A549 (cell line): ENCODE data around the gene RAPGEF2. TPM values are rescaled to one million over a fixed set of nuclear protein-coding genes. Genes with fewer than 3 reads are reported as not detected.

Experiments used
- ATAC-seq, 2 experiments: fragments of 200-7000 bp in 1 of 2; fragments of >200 bp in 1 of 2; cut with Nextera tagmentation in 1 of 2; cut with Tn5 transposase in 1 of 2; 3 replicates each; pipeline versions ENCODE4 v1.8.0 to v1.9.1; 2018 to 2020; ENCODE audit warnings: mild to moderate bottlenecking in 1 of 2, moderate library complexity in 1 of 2
- CTCF ChIA-PET: fragments of 300-600 bp; sonication (Branson Sonifier 250); formaldehyde crosslinking; extraction: SDS; loops from one replicate; lab custom pipeline; 2021; ENCODE audit warnings: antibody characterized with exemption, inconsistent platforms; lab: Yijun Ruan, JAX
- POLR2A ChIA-PET: fragments of 350-600 bp; formaldehyde crosslinking; extraction: SDS; loops from one replicate; lab custom pipeline; 2021; ENCODE audit warnings: antibody characterized with exemption, inconsistent platforms; lab: Yijun Ruan, JAX
- DNase-seq, 2 experiments: peaks; one replicate each; pipeline versions ENCODE4 v3.0.0 to v3.0.0-alpha.2; 2011 to 2016; ENCODE audit warnings: low read depth in 1 of 2, low spot score in 1 of 2
- FAIRE-seq: peaks from 2 replicates; lab custom pipeline; 2011; peaks lifted over from hg19 to GRCh38; lab: Jason Lieb, UNC
- H3K27ac ChIP-seq, 2 experiments: fragments of >200 bp; sonication (Bioruptor Twin); formaldehyde crosslinking; 3 replicates each; pipeline ENCODE4 v1.5.1; 2016 to 2017
- H3K4me1 ChIP-seq: fragments of >200 bp; sonication (Bioruptor Twin); formaldehyde crosslinking; 3 replicates; pipeline ENCODE4 v1.6.1; 2016
- H3K4me2 ChIP-seq: fragments of >200 bp; sonication (Bioruptor Twin); formaldehyde crosslinking; 3 replicates; pipeline ENCODE4 v1.6.1; 2016
- H3K4me3 ChIP-seq: fragments of >200 bp; sonication (Bioruptor Twin); formaldehyde crosslinking; 3 replicates; pipeline ENCODE4 v1.5.1; 2016
- H3K9me3 ChIP-seq: fragments of >200 bp; sonication (Bioruptor Twin); formaldehyde crosslinking; 3 replicates; pipeline ENCODE4 v1.6.1; 2016
- CEBPB ChIP-seq, 2 experiments: fragments of >200 bp in 1 of 2; sonication (Bioruptor Twin) in 1 of 2; formaldehyde crosslinking in 1 of 2; IDR thresholded peaks; 2 replicates each; pipeline ENCODE4 v1.6.1; 2012 to 2016
- CHD4 ChIP-seq: fragments of 200-600 bp; sonication (generic); IDR thresholded peaks from 2 replicates; pipeline ENCODE4 v1.6.1; 2016; ENCODE audit warnings: antibody characterized with exemption, mild to moderate bottlenecking, borderline replicate concordance
- EHF ChIP-seq: fragments of 250-450 bp; sonication (Bioruptor Pico); IDR thresholded peaks from 2 replicates; pipeline ENCODE4 v1.5.0; 2020; ENCODE audit warnings: mild to moderate bottlenecking
- FOSL2 ChIP-seq, 2 experiments: fragments of 450-650 bp in 1 of 2; fragments of >200 bp in 1 of 2; sonication (Bioruptor Twin) in 1 of 2; formaldehyde crosslinking; IDR thresholded peaks; 2 replicates each; pipeline versions ENCODE4 v1.5.0 to v1.6.1; 2016 to 2020; ENCODE audit warnings: mild to moderate bottlenecking in 1 of 2, moderate library complexity in 1 of 2
- HOXB5 ChIP-seq: fragments of 250-450 bp; sonication (Bioruptor Pico); IDR thresholded peaks from 2 replicates; pipeline ENCODE4 v1.5.0; 2020; ENCODE audit warnings: mild to moderate bottlenecking, moderate library complexity
- JUN ChIP-seq, 2 experiments: fragments of >200 bp; sonication (Bioruptor Twin); formaldehyde crosslinking; IDR thresholded peaks; 2 replicates in 1 of 2; 3 replicates in 1 of 2; pipeline ENCODE4 v1.6.1; 2016 to 2017
- JUNB ChIP-seq: fragments of >200 bp; sonication (Bioruptor Twin); formaldehyde crosslinking; IDR thresholded peaks from 2 replicates; pipeline ENCODE4 v1.6.1; 2016
- MAFK ChIP-seq: fragments of 450-650 bp; IDR thresholded peaks from 2 replicates; pipeline ENCODE4 v1.6.1; 2014; ENCODE audit not compliant: partially characterized antibody
- NPAS2 ChIP-seq: fragments of 250-450 bp; sonication (Bioruptor Pico); IDR thresholded peaks from 2 replicates; pipeline ENCODE4 v1.8.0; 2022; ENCODE audit warnings: mild to moderate bottlenecking, moderate library complexity, borderline replicate concordance
- NR3C1 ChIP-seq: fragments of >200 bp; sonication (Bioruptor Twin); formaldehyde crosslinking; IDR thresholded peaks from 3 replicates; pipeline ENCODE4 v1.6.1; 2017
- RAD21 ChIP-seq, 2 experiments: fragments of >200 bp in 1 of 2; sonication (Bioruptor Twin) in 1 of 2; formaldehyde crosslinking in 1 of 2; IDR thresholded peaks in 1 of 2; conservative IDR thresholded peaks in 1 of 2; 2 replicates in 1 of 2; 3 replicates in 1 of 2; pipeline ENCODE4 v1.6.1; 2012 to 2018; ENCODE audit warnings: inconsistent platforms in 1 of 2
- RCOR1 ChIP-seq: fragments of 150-350 bp; IDR thresholded peaks from 2 replicates; pipeline ENCODE4 v1.6.1; 2014; ENCODE audit warnings: antibody characterized with exemption, low read length, low read depth
- ZC3H11A ChIP-seq: fragments of 450-650 bp; IDR thresholded peaks from 2 replicates; pipeline ENCODE4 v1.6.1; 2014; ENCODE audit warnings: antibody characterized with exemption, mild to moderate bottlenecking
- ZFP36 ChIP-seq: fragments of 450-650 bp; IDR thresholded peaks from 2 replicates; pipeline ENCODE4 v1.6.1; 2014; ENCODE audit warnings: borderline replicate concordance; ENCODE audit not compliant: partially characterized antibody
- WGBS: methylation state at CpG from one replicate; pipeline ENCODE4 v1.1.6; 2017; ENCODE audit errors: missing lambda C conversion rate; 5-methylcytosine and 5-hydroxymethylcytosine counted together
- polyA plus RNA-seq, 4 experiments: library from polyadenylated mRNA; depleted of rRNA in 3 of 4; stranded (reverse); fragments of >200 nt; fragmentation: RNase III in 1 of 4; extraction: RNeasy Plus Mini Kit Qiagen cat#74134 plus additional on column Dnase treatment in 1 of 4; gene quantifications; 2 replicates in 3 of 4; 3 replicates in 1 of 4; pipeline ENCODE4 v1.2.3, GENCODE V29; 2011 to 2017
- TF ChIP-seq, protein P1 (sequence below): fragments of 200-600 bp; sonication (generic); IDR thresholded peaks from 2 replicates; pipeline ENCODE4 v1.6.1; 2016; ENCODE audit warnings: antibody characterized with exemption, mild to moderate bottlenecking, moderate library complexity
- TF ChIP-seq, protein P2 (sequence below): IDR thresholded peaks from 2 replicates; pipeline ENCODE4 v1.6.1; 2012; ENCODE audit warnings: low read depth, borderline replicate concordance
- TF ChIP-seq, protein P3 (sequence below): fragments of 150-350 bp; IDR thresholded peaks from 2 replicates; pipeline ENCODE4 v1.6.1; 2014; ENCODE audit warnings: low read depth, mild to moderate bottlenecking, low read length
- TF ChIP-seq, protein P4 (sequence below): fragments of >200 bp; sonication (Bioruptor Twin); formaldehyde crosslinking; IDR thresholded peaks from 2 replicates; pipeline ENCODE4 v1.6.1; 2016
- TF ChIP-seq, protein P5 (sequence below): fragments of 250-450 bp; sonication (Bioruptor Pico); IDR thresholded peaks from 2 replicates; pipeline ENCODE4 v1.5.0; 2020; ENCODE audit warnings: low read depth, mild to moderate bottlenecking, moderate library complexity
- TF ChIP-seq, protein P6 (sequence below): fragments of >200 bp; sonication (Bioruptor Twin); formaldehyde crosslinking; IDR thresholded peaks from 3 replicates; pipeline ENCODE4 v1.6.1; 2016

RAPGEF2 gene
- polyA plus RNA-seq, 2 of the 4 experiments (the other 2 are of a cell fraction), result 10.7 to 31.8 TPM

DNA sequence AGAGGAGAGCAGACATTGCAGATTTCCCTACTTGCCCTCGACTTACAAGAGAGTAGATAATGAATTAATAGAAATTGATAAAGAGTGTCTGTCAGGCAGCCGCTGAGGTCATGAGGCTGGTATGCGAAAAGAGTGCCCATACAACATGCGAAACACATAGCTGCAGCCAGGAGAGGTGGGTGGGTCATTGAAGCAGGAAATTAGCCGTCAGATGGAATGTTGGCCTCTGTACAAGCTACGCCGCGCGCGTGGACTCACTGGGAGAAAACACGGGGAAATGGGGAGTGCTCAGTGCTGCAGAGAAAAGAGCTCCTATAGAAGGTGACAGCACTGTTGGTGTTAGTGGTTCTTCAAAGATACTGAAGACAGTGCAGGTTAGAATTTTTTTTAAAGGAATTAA is 125.1 kb downstream of the RAPGEF2 start (continued):
- TF ChIP-seq, protein P1, sequence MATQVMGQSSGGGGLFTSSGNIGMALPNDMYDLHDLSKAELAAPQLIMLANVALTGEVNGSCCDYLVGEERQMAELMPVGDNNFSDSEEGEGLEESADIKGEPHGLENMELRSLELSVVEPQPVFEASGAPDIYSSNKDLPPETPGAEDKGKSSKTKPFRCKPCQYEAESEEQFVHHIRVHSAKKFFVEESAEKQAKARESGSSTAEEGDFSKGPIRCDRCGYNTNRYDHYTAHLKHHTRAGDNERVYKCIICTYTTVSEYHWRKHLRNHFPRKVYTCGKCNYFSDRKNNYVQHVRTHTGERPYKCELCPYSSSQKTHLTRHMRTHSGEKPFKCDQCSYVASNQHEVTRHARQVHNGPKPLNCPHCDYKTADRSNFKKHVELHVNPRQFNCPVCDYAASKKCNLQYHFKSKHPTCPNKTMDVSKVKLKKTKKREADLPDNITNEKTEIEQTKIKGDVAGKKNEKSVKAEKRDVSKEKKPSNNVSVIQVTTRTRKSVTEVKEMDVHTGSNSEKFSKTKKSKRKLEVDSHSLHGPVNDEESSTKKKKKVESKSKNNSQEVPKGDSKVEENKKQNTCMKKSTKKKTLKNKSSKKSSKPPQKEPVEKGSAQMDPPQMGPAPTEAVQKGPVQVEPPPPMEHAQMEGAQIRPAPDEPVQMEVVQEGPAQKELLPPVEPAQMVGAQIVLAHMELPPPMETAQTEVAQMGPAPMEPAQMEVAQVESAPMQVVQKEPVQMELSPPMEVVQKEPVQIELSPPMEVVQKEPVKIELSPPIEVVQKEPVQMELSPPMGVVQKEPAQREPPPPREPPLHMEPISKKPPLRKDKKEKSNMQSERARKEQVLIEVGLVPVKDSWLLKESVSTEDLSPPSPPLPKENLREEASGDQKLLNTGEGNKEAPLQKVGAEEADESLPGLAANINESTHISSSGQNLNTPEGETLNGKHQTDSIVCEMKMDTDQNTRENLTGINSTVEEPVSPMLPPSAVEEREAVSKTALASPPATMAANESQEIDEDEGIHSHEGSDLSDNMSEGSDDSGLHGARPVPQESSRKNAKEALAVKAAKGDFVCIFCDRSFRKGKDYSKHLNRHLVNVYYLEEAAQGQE, result no peak
- TF ChIP-seq ZFP36, result no peak
- TF ChIP-seq NR3C1, result no peak
- TF ChIP-seq ZC3H11A, result no peak
- TF ChIP-seq EHF (CRISPR knock-in tag), result no peak
- TF ChIP-seq NPAS2 (CRISPR knock-in tag), result no peak

DNA sequence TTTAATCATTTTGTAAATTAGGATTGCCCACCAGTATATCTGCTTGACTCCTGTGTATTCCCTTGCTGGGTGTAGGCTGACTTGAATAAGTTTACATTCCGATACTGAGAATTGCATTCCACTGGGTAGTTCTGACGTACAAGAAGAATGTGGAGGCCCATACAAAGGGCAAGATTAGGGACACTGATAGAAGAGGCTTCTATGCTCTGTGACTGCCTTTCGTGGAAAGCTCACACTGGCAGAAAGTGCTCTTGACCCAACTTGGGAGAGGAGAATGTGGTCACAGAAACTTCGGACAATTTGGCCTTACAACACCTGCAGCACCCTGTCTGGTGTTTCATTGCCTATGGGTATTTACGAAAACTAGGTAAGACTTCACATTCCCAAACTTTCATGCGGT is 126.3 kb downstream of the RAPGEF2 start:
- peak in 1 of 2 experiments; percentile 76; a peak in 3 of 6 replicates for ATAC-seq
- DNase-seq, result peak in 1 of 2 experiments; percentile 49
- H3K9me3 ChIP-seq, result 0 out of 3 replicates have a peak, but pooled peaks cover 4% of the 10 kb centered on the region
- no peak overlapping the region for H3K27ac ChIP-seq
- FAIRE-seq, result no peak
- no peak overlapping the region for H3K4me3 ChIP-seq
- TF ChIP-seq ZFP36 (no peak), RAD21 (conservative IDR thresholded peaks at IDR 0.05 in 1 of 2, IDR thresholded peaks at IDR 0.05 in 1 of 2) (no peak), HOXB5 (CRISPR knock-in tag) (no peak), JUNB (no peak), RCOR1 (no peak), MAFK (no peak)
- TF ChIP-seq, protein P2, sequence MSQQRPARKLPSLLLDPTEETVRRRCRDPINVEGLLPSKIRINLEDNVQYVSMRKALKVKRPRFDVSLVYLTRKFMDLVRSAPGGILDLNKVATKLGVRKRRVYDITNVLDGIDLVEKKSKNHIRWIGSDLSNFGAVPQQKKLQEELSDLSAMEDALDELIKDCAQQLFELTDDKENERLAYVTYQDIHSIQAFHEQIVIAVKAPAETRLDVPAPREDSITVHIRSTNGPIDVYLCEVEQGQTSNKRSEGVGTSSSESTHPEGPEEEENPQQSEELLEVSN, result no peak
- ChIA-PET CTCF (no interaction called here), POLR2A (no interaction called here)
- H3K4me2 ChIP-seq, result peak overlapping the region; percentile 40; the same call in 2 of the 3 replicates
- no peaks in the 10 kb centered on the region; the same call in 2 of the 3 replicates for H3K4me1 ChIP-seq
- WGBS, result 52% methylated on average over 6 of the region's 6 CpGs

DNA sequence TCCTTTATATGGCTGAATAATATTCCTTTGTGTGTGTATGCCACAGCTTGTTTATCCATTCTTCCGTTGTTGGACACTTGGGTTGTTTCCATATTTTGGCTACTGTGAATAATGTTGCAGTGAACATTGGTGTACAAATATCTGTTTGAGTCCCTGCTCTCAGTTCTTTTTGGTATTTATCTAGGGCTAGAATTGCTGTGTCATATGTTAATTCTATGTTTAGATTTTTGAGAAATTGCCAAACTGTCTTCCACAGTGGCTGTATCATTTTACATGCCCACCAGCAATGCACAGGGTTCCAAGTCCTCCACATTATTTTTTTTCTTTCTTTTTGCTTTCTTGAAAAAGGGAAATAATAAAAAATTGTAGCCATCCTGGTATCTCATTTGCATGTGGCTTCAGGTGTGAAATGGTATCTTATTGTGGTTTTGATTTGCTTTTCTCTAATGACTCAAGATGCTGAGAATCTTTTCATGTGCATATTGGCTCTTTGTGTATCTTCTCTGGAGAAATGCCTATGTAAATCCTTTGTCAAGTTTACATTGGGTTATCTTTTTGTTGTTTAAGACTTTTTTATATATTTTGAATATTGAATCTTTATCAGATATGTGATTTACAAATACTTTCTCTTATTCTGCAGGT is 129.7 kb downstream of the RAPGEF2 start:
- Histone ChIP-seq H3K9me3 (0 out of 3 replicates have a peak, but pooled peaks cover 4% of the 10 kb centered on the region), H3K27ac (no peak overlapping the region), H3K4me2 (no peak overlapping the region), H3K4me1 (no peaks in the 10 kb centered on the region; the same call in 2 of the 3 replicates), H3K4me3 (no peak overlapping the region)
- ATAC-seq (no peak), DNase-seq (no peak), FAIRE-seq (no peak)
- ChIA-PET POLR2A (no interaction called here), CTCF (no interaction called here)
- WGBS, result 83% methylated on average over 1 of the region's 1 CpG
- TF ChIP-seq, protein P3, sequence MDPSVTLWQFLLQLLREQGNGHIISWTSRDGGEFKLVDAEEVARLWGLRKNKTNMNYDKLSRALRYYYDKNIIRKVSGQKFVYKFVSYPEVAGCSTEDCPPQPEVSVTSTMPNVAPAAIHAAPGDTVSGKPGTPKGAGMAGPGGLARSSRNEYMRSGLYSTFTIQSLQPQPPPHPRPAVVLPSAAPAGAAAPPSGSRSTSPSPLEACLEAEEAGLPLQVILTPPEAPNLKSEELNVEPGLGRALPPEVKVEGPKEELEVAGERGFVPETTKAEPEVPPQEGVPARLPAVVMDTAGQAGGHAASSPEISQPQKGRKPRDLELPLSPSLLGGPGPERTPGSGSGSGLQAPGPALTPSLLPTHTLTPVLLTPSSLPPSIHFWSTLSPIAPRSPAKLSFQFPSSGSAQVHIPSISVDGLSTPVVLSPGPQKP, result no peak
- TF ChIP-seq CEBPB (IDR thresholded peaks at IDR 0.05) (no peak), JUNB (no peak), JUN (IDR thresholded peaks at IDR 0.05) (no peak), FOSL2 (IDR thresholded peaks at IDR 0.05) (no peak), FOSL2 (CRISPR knock-in tag; IDR thresholded peaks at IDR 0.05) (no peak), CHD4 (no peak)
- TF ChIP-seq, protein P4, sequence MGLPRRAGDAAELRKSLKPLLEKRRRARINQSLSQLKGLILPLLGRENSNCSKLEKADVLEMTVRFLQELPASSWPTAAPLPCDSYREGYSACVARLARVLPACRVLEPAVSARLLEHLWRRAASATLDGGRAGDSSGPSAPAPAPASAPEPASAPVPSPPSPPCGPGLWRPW, result no peak
- TF ChIP-seq, protein P5, sequence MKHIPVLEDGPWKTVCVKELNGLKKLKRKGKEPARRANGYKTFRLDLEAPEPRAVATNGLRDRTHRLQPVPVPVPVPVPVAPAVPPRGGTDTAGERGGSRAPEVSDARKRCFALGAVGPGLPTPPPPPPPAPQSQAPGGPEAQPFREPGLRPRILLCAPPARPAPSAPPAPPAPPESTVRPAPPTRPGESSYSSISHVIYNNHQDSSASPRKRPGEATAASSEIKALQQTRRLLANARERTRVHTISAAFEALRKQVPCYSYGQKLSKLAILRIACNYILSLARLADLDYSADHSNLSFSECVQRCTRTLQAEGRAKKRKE (CRISPR knock-in tag), result no peak
- TF ChIP-seq, protein P6, sequence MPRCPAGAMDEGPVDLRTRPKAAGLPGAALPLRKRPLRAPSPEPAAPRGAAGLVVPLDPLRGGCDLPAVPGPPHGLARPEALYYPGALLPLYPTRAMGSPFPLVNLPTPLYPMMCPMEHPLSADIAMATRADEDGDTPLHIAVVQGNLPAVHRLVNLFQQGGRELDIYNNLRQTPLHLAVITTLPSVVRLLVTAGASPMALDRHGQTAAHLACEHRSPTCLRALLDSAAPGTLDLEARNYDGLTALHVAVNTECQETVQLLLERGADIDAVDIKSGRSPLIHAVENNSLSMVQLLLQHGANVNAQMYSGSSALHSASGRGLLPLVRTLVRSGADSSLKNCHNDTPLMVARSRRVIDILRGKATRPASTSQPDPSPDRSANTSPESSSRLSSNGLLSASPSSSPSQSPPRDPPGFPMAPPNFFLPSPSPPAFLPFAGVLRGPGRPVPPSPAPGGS, result no peak
